A673 (cell line): ENCODE results near the gene PRDM16. TPM values are rescaled to one million over a fixed set of nuclear protein-coding genes. Genes with fewer than 3 reads are reported as not detected.

Experiments
- BruUV-seq: library from RNA; stranded (reverse); fragments of 400-500 nt; replicated peaks from 2 replicates; lab custom pipeline; 2021; lab: Mats Ljungman, UMichigan
- CTCF ChIA-PET: fragments of 300-600 bp; sonication (Branson Sonifier 250); formaldehyde crosslinking; loops from one replicate; lab custom pipeline; 2022; ENCODE audit warnings: antibody characterized with exemption; lab: Charles Lee
- POLR2A ChIA-PET: fragments of 300-600 bp; sonication (Branson Sonifier 250); formaldehyde crosslinking; loops from one replicate; lab custom pipeline; 2022; ENCODE audit warnings: antibody characterized with exemption; ENCODE audit not compliant: low non-redundant PET; lab: Charles Lee
- DNase-seq: peaks from one replicate; pipeline ENCODE4 v3.0.0-alpha.2; 2015; ENCODE audit warnings: low spot score
- H3K27ac ChIP-seq: fragments of 200-600 bp; sonication (generic); 2 replicates; pipeline ENCODE4 v1.5.1; 2016; ENCODE audit warnings: mixed run types, low read depth, mild to moderate bottlenecking, mixed read lengths, antibody characterized with exemption, low read length; ENCODE audit not compliant: poor library complexity, severe bottlenecking
- H3K27me3 ChIP-seq: fragments of 200-600 bp; sonication (generic); replicated peaks from 2 replicates; pipeline ENCODE4 v1.6.1; 2017; ENCODE audit warnings: mixed run types, low read depth, mild to moderate bottlenecking, mixed read lengths, antibody characterized with exemption, low read length; ENCODE audit not compliant: insufficient read depth, poor library complexity
- H3K36me3 ChIP-seq: fragments of 200-600 bp; sonication (generic); 2 replicates; pipeline ENCODE4 v1.6.1; 2016; ENCODE audit warnings: mixed run types, mild to moderate bottlenecking, mixed read lengths, antibody characterized with exemption, low read length; ENCODE audit not compliant: insufficient read depth, poor library complexity, severe bottlenecking
- H3K4me1 ChIP-seq: fragments of 200-600 bp; sonication (generic); 2 replicates; pipeline ENCODE4 v1.6.1; 2017; ENCODE audit warnings: mixed run types, mild to moderate bottlenecking, mixed read lengths, antibody characterized with exemption, low read length; ENCODE audit not compliant: insufficient read depth, poor library complexity, severe bottlenecking
- H3K4me3 ChIP-seq: fragments of 200-600 bp; sonication (generic); 2 replicates; pipeline ENCODE4 v1.5.1; 2016; ENCODE audit warnings: low read depth, mixed run types, mild to moderate bottlenecking, mixed read lengths, low read length; ENCODE audit not compliant: poor library complexity, severe bottlenecking
- H3K9me3 ChIP-seq: fragments of 200-600 bp; sonication (generic); 2 replicates; pipeline ENCODE4 v1.6.1; 2016; ENCODE audit warnings: mixed run types, low read depth, mild to moderate bottlenecking, mixed read lengths, antibody characterized with exemption, low read length; ENCODE audit not compliant: poor library complexity, severe bottlenecking
- CTCF ChIP-seq: fragments of 300-800, 200-600 bp; sonication (generic); conservative IDR thresholded peaks from 2 replicates; pipeline ENCODE4 v1.5.1; 2017; ENCODE audit warnings: low read depth, mild to moderate bottlenecking, antibody characterized with exemption, low read length, moderate library complexity, mixed read lengths
- EZH2 ChIP-seq: fragments of 200-600 bp; sonication (generic); IDR thresholded peaks from 2 replicates; pipeline ENCODE4 v1.6.1; 2017; ENCODE audit warnings: borderline replicate concordance, low read depth, mild to moderate bottlenecking, mixed read lengths, antibody characterized with exemption, low read length; ENCODE audit not compliant: poor library complexity, severe bottlenecking
- intact Hi-C: fragments of 100-400 bp; cut with micrococcal nuclease; formaldehyde crosslinking; loops from one replicate; pipeline ENCODE4 v1.10.0; 2022; ENCODE audit not compliant: unreplicated experiment
- total RNA-seq: library from RNA; stranded (reverse); gene quantifications from 2 replicates; pipeline ENCODE4 v1.2.3, GENCODE V29; 2021

PRDM16 gene
- total RNA-seq, 1 experiment from 2014 or later: 0.49 TPM

DNA sequence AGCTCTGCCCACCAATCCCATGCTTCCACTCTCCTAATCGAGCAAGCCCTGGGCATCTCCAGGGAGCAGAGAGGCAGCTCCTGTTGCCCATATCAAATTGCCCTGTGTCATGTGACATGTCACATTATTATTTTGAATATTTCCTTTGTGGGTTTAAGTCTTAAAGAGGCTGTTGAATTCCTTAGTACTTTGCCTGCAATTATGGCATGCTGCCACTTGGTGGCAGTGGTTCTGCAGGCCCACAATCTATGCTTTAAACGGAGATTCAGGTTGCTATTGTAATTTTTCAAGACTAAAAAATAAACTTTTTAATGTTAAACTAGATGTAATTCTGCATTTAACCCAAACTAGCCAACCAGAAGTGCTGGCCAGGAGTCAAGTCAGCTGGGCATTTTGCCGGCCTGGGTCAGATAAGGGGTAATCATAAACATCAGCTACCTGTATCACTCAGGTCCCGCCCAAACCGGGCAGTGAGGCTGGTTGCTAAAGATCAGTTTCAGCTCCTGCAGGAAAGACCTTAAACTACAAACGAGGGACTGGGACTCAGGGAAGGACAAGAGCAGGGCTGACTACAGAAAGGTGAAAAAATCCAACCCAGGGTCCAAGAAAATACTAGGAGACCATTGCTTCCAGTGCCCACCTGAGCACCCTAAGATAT, 348.2 kb downstream of the PRDM16 start:
- CTCF ChIA-PET: no interaction called here
- intact Hi-C loops: no loop called here
- Histone ChIP-seq H3K4me3 (no peak overlapping the region), H3K27ac (no peak overlapping the region), H3K36me3 (no peaks in the 10 kb centered on the region), H3K4me1 (no peaks in the 10 kb centered on the region), H3K27me3 (peaks cover 20% of the 10 kb centered on the region), H3K9me3 (peaks cover 6% of the 10 kb centered on the region)
- BruUV-seq: no TSS peak
- TF ChIP-seq CTCF (peak; percentile 56), EZH2 (no peak)
- DNase-seq: no peak
- POLR2A ChIA-PET: no interaction called here

GRCh38 chr1:3417934-3418333, 348.9 kb downstream of the PRDM16 start:
- intact Hi-C loops: no loop called here
- Histone ChIP-seq H3K4me3 (no peak overlapping the region), H3K36me3 (no peaks in the 10 kb centered on the region), H3K27ac (no peak overlapping the region), H3K9me3 (peaks cover 6% of the 10 kb centered on the region), H3K27me3 (peaks cover 20% of the 10 kb centered on the region), H3K4me1 (no peaks in the 10 kb centered on the region)
- ChIA-PET POLR2A (no interaction called here), CTCF (no interaction called here)
- DNase-seq: no peak
- BruUV-seq: no TSS peak
- TF ChIP-seq EZH2: no peak

DNA sequence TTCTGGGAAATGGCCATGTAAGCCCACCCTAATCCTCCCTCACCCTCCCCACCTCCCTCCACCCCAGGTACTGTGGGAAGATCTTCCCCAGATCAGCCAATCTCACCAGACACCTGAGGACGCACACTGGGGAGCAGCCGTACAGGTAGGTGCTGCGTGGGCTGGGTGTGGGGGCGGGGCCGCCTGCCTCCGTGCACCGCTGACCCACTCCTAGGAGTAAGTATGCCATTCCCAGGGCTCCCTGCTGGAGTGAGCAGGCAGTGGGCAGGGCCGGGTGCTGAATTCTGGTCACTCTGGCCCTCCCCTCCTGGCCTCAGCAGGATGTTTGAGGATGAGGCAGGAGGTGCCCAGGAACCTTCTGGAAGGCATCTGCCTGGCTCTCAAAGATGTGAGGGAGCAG, 349.6 kb downstream of the PRDM16 start:
- Histone ChIP-seq H3K4me3 (no peak overlapping the region), H3K27ac (no peak overlapping the region), H3K36me3 (no peaks in the 10 kb centered on the region), H3K4me1 (no peaks in the 10 kb centered on the region), H3K27me3 (peaks cover 20% of the 10 kb centered on the region), H3K9me3 (peaks cover 6% of the 10 kb centered on the region)
- no peak for DNase-seq
- CTCF ChIA-PET: no interaction called here
- BruUV-seq: no TSS peak
- intact Hi-C loops: no loop called here
- TF ChIP-seq CTCF (no peak), EZH2 (no peak)
- POLR2A ChIA-PET: no interaction called here
